Activated B cell treated with CpG ODN at 0.5 μM for 24 hours (primary cell): Measurements from ENCODE around the gene LMAN1. TPM values are rescaled to one million over a fixed set of nuclear protein-coding genes. Genes with fewer than 3 reads are reported as not detected.

Experiments
- ATAC-seq: fragments of 200-7000 bp; cut with Tn5 transposase; one replicate; pipeline ENCODE4 v1.10.0; 2021; ENCODE audit warnings: low read depth, mild to moderate bottlenecking, moderate library complexity
- CTCF ChIA-PET: fragments of 350-600 bp; sonication (Branson Sonifier 250); formaldehyde crosslinking; loops from one replicate; lab custom pipeline; 2021; ENCODE audit warnings: antibody characterized with exemption; lab: Charles Lee
- POLR2A ChIA-PET: fragments of 350-600 bp; sonication (Branson Sonifier 250); formaldehyde crosslinking; loops from one replicate; lab custom pipeline; 2021; ENCODE audit warnings: antibody characterized with exemption; lab: Charles Lee
- DNase-seq: peaks from one replicate; pipeline ENCODE4 v3.0.0; 2022
- H3K27ac Mint-ChIP-seq: one replicate; pipeline ENCODE4 v1.8.0; 2020; ENCODE audit warnings: mixed read lengths
- H3K27me3 Mint-ChIP-seq: one replicate; pipeline ENCODE4 v1.8.0; 2021; ENCODE audit warnings: mixed read lengths
- H3K36me3 Mint-ChIP-seq: one replicate; pipeline ENCODE4 v1.8.0; 2021; ENCODE audit warnings: low read depth, mixed read lengths
- H3K4me1 Mint-ChIP-seq: one replicate; pipeline ENCODE4 v1.8.0; 2021; ENCODE audit warnings: mixed read lengths
- H3K4me3 Mint-ChIP-seq: one replicate; pipeline ENCODE4 v1.8.0; 2020; ENCODE audit warnings: mild to moderate bottlenecking, mixed read lengths
- H3K9me3 Mint-ChIP-seq: one replicate; pipeline ENCODE4 v1.8.0; 2020; ENCODE audit warnings: mixed read lengths
- intact Hi-C: fragments of 100-400 bp; cut with micrococcal nuclease; formaldehyde crosslinking; loops from one replicate; pipeline ENCODE4 v1.15.1; 2024
- total RNA-seq: library from RNA; stranded (reverse); gene quantifications from 2 replicates; pipeline ENCODE4 v1.2.3, GENCODE V29; 2022
- TF ChIP-seq, protein P1 (sequence below): fragments of 200-600 bp; IDR thresholded peaks from one replicate; pipeline ENCODE4 v1.8.0; 2022; ENCODE audit warnings: antibody characterized with exemption, mild to moderate bottlenecking

LMAN1 gene
- total RNA-seq, 1 donor from 2014 or later, result 40.3 TPM

DNA sequence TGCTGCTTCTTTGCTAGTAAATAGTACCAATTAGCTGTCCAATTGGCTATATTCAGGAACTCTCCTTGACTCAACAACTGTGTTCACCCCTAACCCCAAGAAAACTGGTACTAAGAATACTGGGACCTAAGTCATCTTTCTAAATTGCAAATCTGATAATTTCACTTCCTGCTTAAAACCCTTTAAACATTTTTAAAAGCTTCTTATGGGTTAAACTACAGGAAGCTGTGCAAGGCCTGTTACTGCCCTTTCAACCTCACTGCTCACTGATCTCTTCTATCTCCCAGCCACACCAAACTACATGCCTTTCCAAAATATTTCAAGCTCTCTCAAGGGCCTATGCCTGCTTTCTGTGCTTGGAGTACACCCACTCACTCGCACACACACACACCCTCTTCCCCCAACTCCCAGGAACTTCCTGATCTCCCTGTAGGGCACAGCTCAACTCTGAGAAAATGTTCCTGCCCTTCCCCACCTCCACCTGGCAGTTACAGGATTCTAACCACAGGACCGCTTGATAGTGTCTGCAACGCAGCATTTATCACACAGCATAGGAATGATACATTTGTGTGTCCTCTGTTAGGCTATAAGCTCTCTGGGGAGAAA is 6.7 kb downstream of the LMAN1 start:
- Mint-ChIP-seq H3K4me3 (no peak overlapping the region), H3K27ac (no peak overlapping the region), H3K4me1 (peaks cover 14% of the 10 kb centered on the region), H3K36me3 (peaks cover 71% of the 10 kb centered on the region), H3K27me3 (no peaks in the 10 kb centered on the region), H3K9me3 (no peaks in the 10 kb centered on the region)
- ChIA-PET CTCF (no interaction called here), POLR2A (no interaction called here)
- TF ChIP-seq, protein P1, sequence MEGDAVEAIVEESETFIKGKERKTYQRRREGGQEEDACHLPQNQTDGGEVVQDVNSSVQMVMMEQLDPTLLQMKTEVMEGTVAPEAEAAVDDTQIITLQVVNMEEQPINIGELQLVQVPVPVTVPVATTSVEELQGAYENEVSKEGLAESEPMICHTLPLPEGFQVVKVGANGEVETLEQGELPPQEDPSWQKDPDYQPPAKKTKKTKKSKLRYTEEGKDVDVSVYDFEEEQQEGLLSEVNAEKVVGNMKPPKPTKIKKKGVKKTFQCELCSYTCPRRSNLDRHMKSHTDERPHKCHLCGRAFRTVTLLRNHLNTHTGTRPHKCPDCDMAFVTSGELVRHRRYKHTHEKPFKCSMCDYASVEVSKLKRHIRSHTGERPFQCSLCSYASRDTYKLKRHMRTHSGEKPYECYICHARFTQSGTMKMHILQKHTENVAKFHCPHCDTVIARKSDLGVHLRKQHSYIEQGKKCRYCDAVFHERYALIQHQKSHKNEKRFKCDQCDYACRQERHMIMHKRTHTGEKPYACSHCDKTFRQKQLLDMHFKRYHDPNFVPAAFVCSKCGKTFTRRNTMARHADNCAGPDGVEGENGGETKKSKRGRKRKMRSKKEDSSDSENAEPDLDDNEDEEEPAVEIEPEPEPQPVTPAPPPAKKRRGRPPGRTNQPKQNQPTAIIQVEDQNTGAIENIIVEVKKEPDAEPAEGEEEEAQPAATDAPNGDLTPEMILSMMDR, result no peak
- DNase-seq (no peak), ATAC-seq (no peak)
- intact Hi-C loops, result loop anchor here (10.0 kb wide), 1 partner anchor 1768 kb away; the partner anchor contains the start of gene FECH

DNA sequence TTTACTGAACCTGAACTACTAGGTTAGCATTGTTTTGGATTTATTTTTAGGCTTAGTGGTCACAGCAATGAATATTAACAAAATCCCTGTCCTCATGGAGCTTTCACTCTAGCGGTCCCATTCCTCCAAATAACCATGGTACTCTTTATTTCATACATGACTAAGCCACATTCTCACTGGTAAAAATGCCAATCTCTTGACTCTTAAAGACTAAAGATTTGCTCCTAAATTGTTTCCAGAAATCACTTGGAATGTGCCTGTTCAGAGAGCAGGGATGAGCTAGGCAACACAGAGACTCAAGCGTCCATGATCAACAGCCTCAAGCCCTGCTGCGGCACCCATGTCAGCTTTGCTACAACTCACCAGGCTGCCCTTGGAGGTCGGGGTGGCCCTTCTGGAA is 13.5 kb downstream of the LMAN1 start:
- TF ChIP-seq, protein P1, result no peak
- Mint-ChIP-seq H3K27ac (no peak overlapping the region), H3K36me3 (peaks cover 85% of the 10 kb centered on the region), H3K4me1 (no peaks in the 10 kb centered on the region), H3K27me3 (no peaks in the 10 kb centered on the region), H3K9me3 (peaks cover 17% of the 10 kb centered on the region), H3K4me3 (no peak overlapping the region)
- ChIA-PET POLR2A (interaction anchor here (0.8 kb wide), 1 partner anchor 10 kb away, joined by 5 read pairs; no protein-coding TSS in a partner anchor), CTCF (no interaction called here)
- DNase-seq (no peak), ATAC-seq (no peak)
- intact Hi-C loops, result no loop called here

DNA sequence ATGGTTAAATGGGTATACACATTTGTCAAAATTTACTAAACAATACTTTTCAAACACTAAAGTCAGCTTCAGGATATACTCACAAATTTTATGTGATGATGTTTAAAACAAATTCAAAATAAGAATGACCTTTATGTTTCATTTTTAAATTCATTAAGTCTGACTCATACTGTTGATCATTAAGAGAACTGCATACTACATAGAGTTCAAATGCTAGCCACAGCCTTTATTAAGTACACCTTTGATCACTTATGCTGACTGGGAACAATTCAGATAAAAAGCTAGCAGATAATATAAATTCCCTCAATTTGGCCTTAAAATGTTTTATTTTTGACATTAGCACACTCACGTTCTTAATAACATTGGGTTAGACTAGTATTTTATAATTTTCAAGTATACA is 14.1 kb downstream of the LMAN1 start:
- Mint-ChIP-seq H3K9me3 (peaks cover 18% of the 10 kb centered on the region), H3K27ac (no peak overlapping the region), H3K36me3 (peaks cover 87% of the 10 kb centered on the region), H3K4me3 (no peak overlapping the region), H3K27me3 (no peaks in the 10 kb centered on the region), H3K4me1 (no peaks in the 10 kb centered on the region)
- ChIA-PET CTCF (no interaction called here), POLR2A (no interaction called here)
- no peak for ATAC-seq
- no peak for DNase-seq
- intact Hi-C loops, result no loop called here
- TF ChIP-seq, protein P1, result no peak

DNA sequence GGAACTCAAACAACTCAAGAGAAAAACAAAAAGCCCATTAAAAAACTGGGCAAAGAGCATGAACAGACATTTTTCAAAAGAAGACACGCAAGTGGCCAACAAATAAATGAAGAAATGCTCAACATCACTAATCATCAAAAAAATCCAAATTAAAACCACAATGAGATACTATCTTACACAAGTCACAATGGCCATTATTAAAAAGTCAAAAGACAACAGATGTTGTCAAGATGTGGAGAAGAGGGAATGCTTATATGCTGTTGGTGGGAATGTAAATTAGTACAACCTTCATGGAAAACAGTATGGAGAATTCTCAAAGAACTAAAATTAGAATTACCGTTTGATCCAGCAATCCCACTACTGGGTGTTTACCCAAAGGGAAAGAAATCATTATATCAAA is 15.1 kb downstream of the LMAN1 start:
- Mint-ChIP-seq H3K9me3 (peaks cover 18% of the 10 kb centered on the region), H3K27me3 (no peaks in the 10 kb centered on the region), H3K36me3 (peaks cover 88% of the 10 kb centered on the region), H3K4me1 (no peaks in the 10 kb centered on the region), H3K4me3 (no peak overlapping the region), H3K27ac (no peak overlapping the region)
- intact Hi-C loops, result no loop called here
- ChIA-PET POLR2A (no interaction called here), CTCF (no interaction called here)
- ATAC-seq, result no peak
- no peak for DNase-seq
- TF ChIP-seq, protein P1, result no peak

DNA sequence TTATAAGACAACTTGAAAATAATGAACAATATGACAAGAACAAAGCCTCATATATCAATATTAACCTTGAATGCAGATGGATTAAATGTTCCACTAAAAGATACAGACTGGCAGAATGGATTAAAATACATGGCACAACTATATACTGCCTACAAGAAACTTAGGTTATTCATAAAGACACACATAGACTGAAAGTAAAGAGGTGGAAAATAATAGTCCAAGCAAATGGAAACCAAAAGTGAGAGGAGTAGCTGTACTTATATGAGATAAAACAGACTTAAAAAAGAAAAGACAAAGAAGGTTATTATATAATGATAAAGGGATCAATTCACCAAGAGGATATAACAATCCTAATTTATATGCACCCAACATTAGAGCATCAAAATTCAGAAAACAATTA is 18.2 kb downstream of the LMAN1 start:
- intact Hi-C loops, result no loop called here
- peaks cover 18% of the 10 kb centered on the region for H3K9me3 Mint-ChIP-seq
- H3K27me3 Mint-ChIP-seq, result no peaks in the 10 kb centered on the region
- H3K27ac Mint-ChIP-seq, result no peak overlapping the region
- ChIA-PET CTCF (no interaction called here), POLR2A (no interaction called here)
- DNase-seq, result no peak
- no peak for ATAC-seq
- TF ChIP-seq, protein P1, result no peak
- H3K4me1 Mint-ChIP-seq, result no peaks in the 10 kb centered on the region
- H3K4me3 Mint-ChIP-seq, result no peak overlapping the region
- peaks cover 95% of the 10 kb centered on the region for H3K36me3 Mint-ChIP-seq
